SK-N-SH (cell line): ENCODE data around the gene AFF1. TPM values are rescaled to one million over a fixed set of nuclear protein-coding genes. Genes with fewer than 3 reads are reported as not detected.

Source experiments
- CTCF ChIA-PET: fragments of 300-600, 350-600 bp; formaldehyde crosslinking; extraction: SDS; loops from one replicate; lab custom pipeline; 2021; lab: Yijun Ruan, JAX
- POLR2A ChIA-PET: fragments of 350-600 bp; sonication (Branson Sonifier 250); formaldehyde crosslinking; extraction: SDS; loops from one replicate; lab custom pipeline; 2020; ENCODE audit warnings: antibody characterized with exemption, inconsistent platforms; lab: Yijun Ruan, JAX
- DNase-seq: peaks from one replicate; pipeline ENCODE4 v3.0.0; 2012
- H2AFZ ChIP-seq: fragments of 200-600 bp; sonication (generic); 2 replicates; pipeline ENCODE4 v1.8.1; 2016; ENCODE audit warnings: antibody characterized with exemption, mild to moderate bottlenecking, low read depth
- H3F3A ChIP-seq: fragments of 200-600 bp; sonication (generic); replicated peaks from 2 replicates; pipeline ENCODE3; 2016; ENCODE audit warnings: antibody characterized with exemption, mild to moderate bottlenecking; ENCODE audit not compliant: insufficient read depth
- H3K27ac ChIP-seq, 2 experiments: fragments of 200-500 bp in 1 of 2; fragments of 200-600 bp in 1 of 2; sonication (Bioruptor generic) in 1 of 2; sonication (generic), shearing (Covaris generic) in 1 of 2; 2 replicates each; pipeline versions ENCODE4 v1.5.1 to v1.6.1; 2014 to 2016; ENCODE audit warnings: low read depth in 2 of 2, inconsistent platforms in 1 of 2, low read length in 1 of 2, mild to moderate bottlenecking in 1 of 2, mixed read lengths in 1 of 2
- H3K27me3 ChIP-seq: fragments of 200-600 bp; sonication (generic), shearing (Covaris generic); 2 replicates; pipeline ENCODE4 v1.6.1; 2016; ENCODE audit warnings: mixed run types; ENCODE audit not compliant: insufficient read depth
- H3K36me3 ChIP-seq, 2 experiments: fragments of 200-500 bp in 1 of 2; fragments of 200-600 bp in 1 of 2; sonication (Bioruptor generic) in 1 of 2; sonication (generic) in 1 of 2; replicated peaks in 1 of 2; 2 replicates each; pipeline versions ENCODE3 to v1.5.1; 2014 to 2016; ENCODE audit warnings: low read length in 1 of 2, mild to moderate bottlenecking in 1 of 2; ENCODE audit not compliant: insufficient read depth in 2 of 2, control insufficient read depth in 1 of 2
- H3K4me1 ChIP-seq, 2 experiments: fragments of 200-500 bp in 1 of 2; fragments of 200-600 bp in 1 of 2; sonication (Bioruptor generic) in 1 of 2; sonication (generic), shearing (Covaris generic) in 1 of 2; 2 replicates each; pipeline versions ENCODE4 v1.5.1 to v1.6.1; 2014 to 2016; ENCODE audit warnings: low read depth in 1 of 2, low read length in 1 of 2, mixed run types in 1 of 2; ENCODE audit not compliant: insufficient read depth in 2 of 2, control insufficient read depth in 1 of 2
- H3K4me2 ChIP-seq: fragments of 200-600 bp; sonication (generic), shearing (Covaris generic); 2 replicates; pipeline ENCODE4 v1.6.1; 2017; ENCODE audit warnings: mixed run types
- H3K4me3 ChIP-seq, 2 experiments: fragments of 200-500 bp in 1 of 2; fragments of 200-600 bp in 1 of 2; sonication (Bioruptor generic) in 1 of 2; sonication (generic), shearing (Covaris generic) in 1 of 2; 2 replicates each; pipeline versions ENCODE4 v1.5.1 to v1.8.1; 2014 to 2016; ENCODE audit warnings: low read depth in 2 of 2, inconsistent platforms in 1 of 2, low read length in 1 of 2, mild to moderate bottlenecking in 1 of 2, mixed read lengths in 1 of 2, moderate library complexity in 1 of 2
- H3K79me2 ChIP-seq: fragments of 200-600 bp; sonication (generic); 2 replicates; pipeline ENCODE4 v1.8.1; 2017; ENCODE audit warnings: mild to moderate bottlenecking; ENCODE audit not compliant: insufficient read depth
- H3K9ac ChIP-seq: fragments of 200-600 bp; sonication (generic); 2 replicates; pipeline ENCODE4 v1.6.1; 2017; ENCODE audit warnings: mixed run types
- H3K9me2 ChIP-seq: fragments of 200-600 bp; sonication (generic); 2 replicates; pipeline ENCODE4 v1.6.1; 2017; ENCODE audit warnings: mixed run types
- H3K9me3 ChIP-seq: fragments of 200-600 bp; sonication (generic); 2 replicates; pipeline ENCODE4 v1.6.1; 2017; ENCODE audit warnings: mixed run types, mild to moderate bottlenecking, moderate library complexity
- H4K20me1 ChIP-seq: fragments of 200-600 bp; sonication (generic); 2 replicates; pipeline ENCODE4 v1.6.1; 2017; ENCODE audit warnings: mild to moderate bottlenecking, mixed run types; ENCODE audit not compliant: insufficient read depth
- ELF1 ChIP-seq: IDR thresholded peaks from 2 replicates; pipeline ENCODE4 v1.4.0; 2012
- FOXM1 ChIP-seq: IDR thresholded peaks from 2 replicates; pipeline ENCODE4 v1.4.0; 2012; ENCODE audit warnings: low read depth, mild to moderate bottlenecking
- GABPA ChIP-seq: IDR thresholded peaks from 2 replicates; pipeline ENCODE4 v1.4.0; 2012; ENCODE audit warnings: low read depth, mild to moderate bottlenecking
- GATA2 ChIP-seq: sonication (generic); formaldehyde crosslinking; IDR thresholded peaks from 2 replicates; pipeline ENCODE4 v1.5.0; 2020; ENCODE audit warnings: mild to moderate bottlenecking, missing genetic modification reagents
- JUND ChIP-seq: IDR thresholded peaks from 2 replicates; pipeline ENCODE4 v1.4.0; 2012
- NFIC ChIP-seq: IDR thresholded peaks from 2 replicates; pipeline ENCODE4 v1.4.0; 2012; ENCODE audit warnings: borderline replicate concordance
- POLR2AphosphoS5 ChIP-seq: IDR thresholded peaks from 2 replicates; pipeline ENCODE4 v1.6.1; 2012; ENCODE audit warnings: low read depth, low read length
- RAD21 ChIP-seq: IDR thresholded peaks from 2 replicates; pipeline ENCODE4 v1.6.1; 2012; ENCODE audit warnings: mild to moderate bottlenecking, low read length
- RFX5 ChIP-seq: IDR thresholded peaks from 2 replicates; pipeline ENCODE4 v1.6.1; 2012; ENCODE audit warnings: mild to moderate bottlenecking, improper control_type of control experiment, low read length
- TAF1 ChIP-seq: IDR thresholded peaks from 2 replicates; pipeline ENCODE4 v1.6.1; 2012; ENCODE audit warnings: low read depth, mild to moderate bottlenecking, low read length, moderate library complexity, borderline replicate concordance
- TCF12 ChIP-seq: IDR thresholded peaks from 2 replicates; pipeline ENCODE4 v1.4.0; 2012
- TEAD4 ChIP-seq: IDR thresholded peaks from 2 replicates; pipeline ENCODE4 v1.4.0; 2012; ENCODE audit warnings: mild to moderate bottlenecking, borderline replicate concordance; ENCODE audit not compliant: insufficient read depth
- YY1 ChIP-seq: IDR thresholded peaks from 2 replicates; pipeline ENCODE4 v1.4.0; 2012; ENCODE audit warnings: low read depth, mild to moderate bottlenecking
- WGBS: methylation state at CpG from one replicate; pipeline ENCODE4 v1.1.6; 2017; ENCODE audit warnings: low lambda C conversion rate; 5-methylcytosine and 5-hydroxymethylcytosine counted together
- polyA plus RNA-seq, 3 experiments: library from polyadenylated mRNA; depleted of rRNA; stranded (reverse); fragments of >200 nt; gene quantifications; 2 replicates each; pipeline ENCODE4 v1.2.3, GENCODE V29; 2012
- TF ChIP-seq, protein P1 (sequence below): IDR thresholded peaks from 2 replicates; pipeline ENCODE4 v1.6.1; 2012; ENCODE audit warnings: mild to moderate bottlenecking, low read depth, low read length, moderate library complexity
- TF ChIP-seq, protein P2 (sequence below): fragments of 150-350 bp; IDR thresholded peaks from 2 replicates; pipeline ENCODE4 v1.6.1; 2017; ENCODE audit warnings: antibody characterized with exemption, low read length, low read depth, borderline replicate concordance
- TF ChIP-seq, protein P3 (sequence below): fragments of 200-600 bp; sonication (generic); IDR thresholded peaks from 2 replicates; pipeline ENCODE4 v1.6.1; 2017; ENCODE audit warnings: antibody characterized with exemption, mild to moderate bottlenecking, moderate library complexity
- TF ChIP-seq, protein P4 (sequence below): IDR thresholded peaks from 2 replicates; pipeline ENCODE4; 2012

AFF1 gene
- polyA plus RNA-seq, 1 of the 3 experiments (the other 2 are of a cell fraction), result 2.7 TPM

DNA sequence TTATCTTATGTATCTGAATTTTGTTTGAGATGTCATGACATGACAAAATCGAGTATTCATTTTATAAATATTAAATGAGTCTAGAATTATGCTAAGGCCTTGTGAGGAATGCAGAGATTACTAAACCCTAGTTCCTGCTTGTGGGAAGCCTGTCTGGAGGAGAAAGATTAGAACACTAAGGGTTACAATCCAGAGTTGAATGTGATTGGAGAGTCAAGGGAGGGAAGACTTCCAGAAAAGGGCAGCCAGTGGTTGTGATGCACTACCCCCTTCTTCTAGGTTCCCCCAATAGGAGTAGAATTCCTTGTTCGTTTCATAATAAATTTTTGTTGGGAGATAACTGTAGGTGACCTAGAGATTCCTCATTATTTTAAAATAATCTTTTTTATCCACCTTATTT, 141.1 kb downstream of the AFF1 start:
- Histone ChIP-seq H4K20me1 (no peaks in the 10 kb centered on the region), H3K4me1 (peaks cover 0 to 8% of the 10 kb centered on the region in 2 experiments; a peak in 2 of 4 replicates), H3K4me3 (no peak overlapping the region), H3K79me2 (peaks cover 18% of the 10 kb centered on the region; the same call in 1 of the 2 replicates), H3K9me3 (no peaks in the 10 kb centered on the region), H3K4me2 (no peak overlapping the region), H3K9me2 (no peaks in the 10 kb centered on the region), H3K9ac (no peak overlapping the region), H3K36me3 (no peaks in the 10 kb centered on the region), H3F3A (no peaks in the 10 kb centered on the region), H3K27ac (no peak overlapping the region), H2AFZ (no peak overlapping the region), H3K27me3 (no peaks in the 10 kb centered on the region)
- ChIA-PET CTCF (interaction anchor here (0.9 to 1.8 kb wide), 3 partner anchors 22 to 482 kb away, joined by 3 to 5 read pairs (median 4); partner anchors contain the start of gene PTPN13), POLR2A (no interaction called here)
- no peak for TF ChIP-seq TEAD4
- TF ChIP-seq, protein P1, sequence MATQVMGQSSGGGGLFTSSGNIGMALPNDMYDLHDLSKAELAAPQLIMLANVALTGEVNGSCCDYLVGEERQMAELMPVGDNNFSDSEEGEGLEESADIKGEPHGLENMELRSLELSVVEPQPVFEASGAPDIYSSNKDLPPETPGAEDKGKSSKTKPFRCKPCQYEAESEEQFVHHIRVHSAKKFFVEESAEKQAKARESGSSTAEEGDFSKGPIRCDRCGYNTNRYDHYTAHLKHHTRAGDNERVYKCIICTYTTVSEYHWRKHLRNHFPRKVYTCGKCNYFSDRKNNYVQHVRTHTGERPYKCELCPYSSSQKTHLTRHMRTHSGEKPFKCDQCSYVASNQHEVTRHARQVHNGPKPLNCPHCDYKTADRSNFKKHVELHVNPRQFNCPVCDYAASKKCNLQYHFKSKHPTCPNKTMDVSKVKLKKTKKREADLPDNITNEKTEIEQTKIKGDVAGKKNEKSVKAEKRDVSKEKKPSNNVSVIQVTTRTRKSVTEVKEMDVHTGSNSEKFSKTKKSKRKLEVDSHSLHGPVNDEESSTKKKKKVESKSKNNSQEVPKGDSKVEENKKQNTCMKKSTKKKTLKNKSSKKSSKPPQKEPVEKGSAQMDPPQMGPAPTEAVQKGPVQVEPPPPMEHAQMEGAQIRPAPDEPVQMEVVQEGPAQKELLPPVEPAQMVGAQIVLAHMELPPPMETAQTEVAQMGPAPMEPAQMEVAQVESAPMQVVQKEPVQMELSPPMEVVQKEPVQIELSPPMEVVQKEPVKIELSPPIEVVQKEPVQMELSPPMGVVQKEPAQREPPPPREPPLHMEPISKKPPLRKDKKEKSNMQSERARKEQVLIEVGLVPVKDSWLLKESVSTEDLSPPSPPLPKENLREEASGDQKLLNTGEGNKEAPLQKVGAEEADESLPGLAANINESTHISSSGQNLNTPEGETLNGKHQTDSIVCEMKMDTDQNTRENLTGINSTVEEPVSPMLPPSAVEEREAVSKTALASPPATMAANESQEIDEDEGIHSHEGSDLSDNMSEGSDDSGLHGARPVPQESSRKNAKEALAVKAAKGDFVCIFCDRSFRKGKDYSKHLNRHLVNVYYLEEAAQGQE, result no peak
- no peak for TF ChIP-seq POLR2AphosphoS5
- no peak for TF ChIP-seq TAF1
- no peak for TF ChIP-seq TCF12
- TF ChIP-seq RFX5, result no peak
- no peak for TF ChIP-seq GATA2 (CRISPR knock-in tag)
- TF ChIP-seq GABPA, result no peak
- TF ChIP-seq ELF1, result no peak
- no peak for TF ChIP-seq FOXM1
- TF ChIP-seq, protein P2, sequence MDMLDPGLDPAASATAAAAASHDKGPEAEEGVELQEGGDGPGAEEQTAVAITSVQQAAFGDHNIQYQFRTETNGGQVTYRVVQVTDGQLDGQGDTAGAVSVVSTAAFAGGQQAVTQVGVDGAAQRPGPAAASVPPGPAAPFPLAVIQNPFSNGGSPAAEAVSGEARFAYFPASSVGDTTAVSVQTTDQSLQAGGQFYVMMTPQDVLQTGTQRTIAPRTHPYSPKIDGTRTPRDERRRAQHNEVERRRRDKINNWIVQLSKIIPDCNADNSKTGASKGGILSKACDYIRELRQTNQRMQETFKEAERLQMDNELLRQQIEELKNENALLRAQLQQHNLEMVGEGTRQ, result no peak
- TF ChIP-seq NFIC, result no peak
- TF ChIP-seq JUND, result no peak
- TF ChIP-seq, protein P3, sequence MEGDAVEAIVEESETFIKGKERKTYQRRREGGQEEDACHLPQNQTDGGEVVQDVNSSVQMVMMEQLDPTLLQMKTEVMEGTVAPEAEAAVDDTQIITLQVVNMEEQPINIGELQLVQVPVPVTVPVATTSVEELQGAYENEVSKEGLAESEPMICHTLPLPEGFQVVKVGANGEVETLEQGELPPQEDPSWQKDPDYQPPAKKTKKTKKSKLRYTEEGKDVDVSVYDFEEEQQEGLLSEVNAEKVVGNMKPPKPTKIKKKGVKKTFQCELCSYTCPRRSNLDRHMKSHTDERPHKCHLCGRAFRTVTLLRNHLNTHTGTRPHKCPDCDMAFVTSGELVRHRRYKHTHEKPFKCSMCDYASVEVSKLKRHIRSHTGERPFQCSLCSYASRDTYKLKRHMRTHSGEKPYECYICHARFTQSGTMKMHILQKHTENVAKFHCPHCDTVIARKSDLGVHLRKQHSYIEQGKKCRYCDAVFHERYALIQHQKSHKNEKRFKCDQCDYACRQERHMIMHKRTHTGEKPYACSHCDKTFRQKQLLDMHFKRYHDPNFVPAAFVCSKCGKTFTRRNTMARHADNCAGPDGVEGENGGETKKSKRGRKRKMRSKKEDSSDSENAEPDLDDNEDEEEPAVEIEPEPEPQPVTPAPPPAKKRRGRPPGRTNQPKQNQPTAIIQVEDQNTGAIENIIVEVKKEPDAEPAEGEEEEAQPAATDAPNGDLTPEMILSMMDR, result no peak
- TF ChIP-seq, protein P4, sequence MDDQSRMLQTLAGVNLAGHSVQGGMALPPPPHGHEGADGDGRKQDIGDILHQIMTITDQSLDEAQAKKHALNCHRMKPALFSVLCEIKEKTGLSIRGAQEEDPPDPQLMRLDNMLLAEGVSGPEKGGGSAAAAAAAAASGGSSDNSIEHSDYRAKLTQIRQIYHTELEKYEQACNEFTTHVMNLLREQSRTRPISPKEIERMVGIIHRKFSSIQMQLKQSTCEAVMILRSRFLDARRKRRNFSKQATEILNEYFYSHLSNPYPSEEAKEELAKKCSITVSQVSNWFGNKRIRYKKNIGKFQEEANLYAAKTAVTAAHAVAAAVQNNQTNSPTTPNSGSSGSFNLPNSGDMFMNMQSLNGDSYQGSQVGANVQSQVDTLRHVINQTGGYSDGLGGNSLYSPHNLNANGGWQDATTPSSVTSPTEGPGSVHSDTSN, result no peak
- TF ChIP-seq RAD21, result no peak
- no peak for TF ChIP-seq YY1
- WGBS, result 82% methylated on average over 2 of the region's 2 CpGs
- no peak for DNase-seq
